ENCODE results near the gene PDK1.

PDK1 gene

DNA sequence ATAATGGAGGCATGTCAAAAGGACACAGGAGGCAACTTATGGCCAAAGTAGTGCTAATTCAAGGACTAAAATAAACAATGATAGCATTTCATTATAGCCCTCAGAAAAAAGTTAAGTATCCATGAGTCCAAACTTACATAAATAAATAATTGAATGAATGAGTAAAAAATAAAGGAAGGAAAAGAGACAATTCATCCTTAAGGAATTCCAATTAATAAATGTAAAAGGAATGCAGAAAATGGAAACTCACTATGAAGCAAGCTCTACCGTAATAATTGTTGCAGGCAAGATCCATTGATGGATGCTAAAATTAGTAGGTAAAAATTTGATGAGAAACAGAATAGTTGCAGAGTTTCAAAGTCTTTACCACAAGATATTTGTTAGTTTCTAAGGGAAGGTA is 91.5 kb downstream of the PDK1 start:
- DNase-seq, result no peak

DNA sequence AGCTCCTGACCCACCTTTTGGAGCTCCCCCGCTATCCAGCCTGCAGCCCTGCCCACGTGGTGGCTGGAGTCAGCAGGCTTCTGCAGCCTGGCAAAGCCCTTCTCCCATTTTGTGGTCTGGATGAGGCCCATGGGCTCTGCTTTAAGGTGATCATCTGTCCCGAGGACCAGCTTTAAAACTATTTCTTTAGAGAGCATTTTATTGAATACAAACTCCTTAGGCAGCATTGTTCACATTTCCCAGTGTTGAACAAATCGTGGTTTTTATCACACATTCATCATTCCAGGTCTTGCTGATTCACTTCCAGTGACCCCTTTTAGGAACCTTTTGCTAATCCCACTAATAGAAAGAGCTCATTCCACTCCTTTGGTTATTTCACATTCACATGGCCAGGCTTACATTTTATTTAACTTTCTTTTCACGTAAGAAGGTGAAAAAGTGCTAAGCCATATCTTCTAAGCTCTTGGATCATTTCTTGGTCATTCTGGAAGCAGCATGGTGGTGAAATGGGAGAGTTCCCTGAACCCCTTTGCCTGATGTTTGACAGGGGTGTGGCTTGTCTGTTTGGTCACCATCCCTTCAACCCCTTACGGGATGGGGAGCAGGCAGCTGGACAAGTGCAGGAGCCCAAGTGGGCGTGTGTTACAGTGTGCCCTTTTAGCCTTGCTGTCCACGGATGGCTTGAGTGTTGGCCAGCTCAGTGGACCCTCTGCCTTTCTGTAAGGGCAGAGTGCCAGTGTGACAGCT is 99.4 kb downstream of the PDK1 start:
- DNase-seq, result no peak

DNA sequence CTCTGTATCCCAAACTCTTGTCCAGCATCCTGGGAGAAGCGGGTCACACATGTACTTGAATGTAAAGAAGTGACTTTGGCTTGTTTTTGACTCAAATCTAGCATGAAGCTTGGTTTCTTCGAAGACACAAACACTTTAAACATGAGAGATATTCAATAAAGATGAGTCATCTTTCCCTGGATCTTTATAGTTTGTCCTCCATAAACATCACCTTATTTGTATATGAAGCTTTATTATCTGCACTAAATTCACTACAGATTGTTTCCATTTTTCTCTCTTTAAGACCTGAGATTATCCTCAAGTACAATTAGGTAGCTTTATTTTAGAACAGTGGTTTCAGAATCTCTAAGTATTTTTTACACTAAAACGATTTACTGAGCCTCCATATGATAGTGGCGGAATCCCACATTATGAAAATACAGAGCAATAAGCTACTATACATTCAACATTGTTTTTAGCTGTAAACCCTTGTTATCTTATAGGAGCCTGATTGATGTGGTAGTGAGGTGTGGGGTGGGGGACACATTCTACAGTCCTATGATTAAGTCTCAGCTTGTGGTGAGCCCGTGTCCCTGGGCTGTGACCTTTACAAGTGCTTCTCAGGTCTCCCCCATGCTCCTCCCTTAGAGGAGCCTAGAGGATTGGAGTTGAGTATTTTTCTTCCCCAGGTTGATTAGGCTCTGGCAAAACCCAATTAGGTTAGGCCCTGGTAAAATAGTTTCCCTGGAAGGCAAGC is 100.1 kb downstream of the PDK1 start:
- no peak for DNase-seq

Measured in activated naive CD4-positive, alpha-beta T cell treated with anti-CD3 and anti-CD28 coated beads, Interleukin-2, amount 50 U/mL, for 16 hours (primary cell).